Ovary (tissue), 9 donors: Measurements from ENCODE around the gene PIK3R6. TPM values are rescaled to one million over a fixed set of nuclear protein-coding genes. Genes with fewer than 3 reads are reported as not detected.
"Not testable (repeated sequence)": the region's sequence is repeated elsewhere in the genome, so short reads cannot be mapped to it uniquely, and the experiment has no call there.

Experiments used
- DNase-seq, 5 donors: peaks; one replicate each; pipeline ENCODE4 v3.0.0-alpha.2; 2019 to 2020
- H3K27ac ChIP-seq, 2 donors: fragments of 200-600 bp; one replicate each; pipeline versions ENCODE4 v1.5.1 to v1.8.0; 2019 to 2022
- H3K27me3 ChIP-seq: fragments of 200-600 bp; one replicate; pipeline ENCODE4 v1.8.0; 2022
- H3K36me3 ChIP-seq: fragments of 200-600 bp; sonication (generic); one replicate; pipeline ENCODE4 v1.5.1; 2019
- H3K4me1 ChIP-seq: one replicate; pipeline ENCODE4 v1.8.1; 2013; ENCODE audit warnings: mild to moderate bottlenecking, moderate library complexity; ENCODE audit not compliant: insufficient read depth
- H3K4me3 ChIP-seq: fragments of 200-600 bp; sonication (generic); one replicate; pipeline ENCODE4 v1.5.1; 2017
- H3K9me3 ChIP-seq, 2 donors: fragments of 200-600 bp in 1 of 2; sonication (generic) in 1 of 2; one replicate each; pipeline versions ENCODE4 v1.5.1 to v1.8.1; 2013 to 2019; ENCODE audit warnings: mild to moderate bottlenecking in 1 of 2, moderate library complexity in 1 of 2
- CTCF ChIP-seq, 3 donors: fragments of 450-650 bp in 2 of 3; fragments of 200-600 bp in 1 of 3; IDR thresholded peaks; one replicate each; pipeline versions ENCODE4 v1.5.1 to v1.8.0; 2016 to 2022; ENCODE audit warnings: antibody characterized with exemption in 3 of 3, mild to moderate bottlenecking in 1 of 3
- EP300 ChIP-seq: sonication (generic); formaldehyde crosslinking; IDR thresholded peaks from one replicate; pipeline ENCODE4 v1.6.1; 2017; ENCODE audit warnings: antibody characterized with exemption
- POLR2A ChIP-seq: fragments of 450-650 bp; IDR thresholded peaks from one replicate; pipeline ENCODE4 v1.6.1; 2017; ENCODE audit warnings: antibody characterized with exemption, mild to moderate bottlenecking, moderate library complexity
- WGBS, 3 donors: extraction: QIAGEN DNeasy Blood & Tissue Kit in 1 of 3; methylation state at CpG; one replicate each; pipeline versions ENCODE4 v1.1.5 to v1.1.7; 2013 to 2017; 5-methylcytosine and 5-hydroxymethylcytosine counted together
- intact Hi-C, 4 donors: fragments of 100-400 bp; cut with DNase I; formaldehyde crosslinking; loops; one replicate each; pipeline versions ENCODE4 v1.11.0 to v1.15.1; 2022 to 2023
- polyA plus RNA-seq, 2 donors: library from polyadenylated mRNA; stranded (reverse); fragments of 200-250 nt in 1 of 2; fragments of 350-450 nt in 1 of 2; fragmentation: Illumina TruSeq in 1 of 2; extraction: RNeasy Lipid Tissue Mini Kit (QIAGEN cat#74804) in 1 of 2; gene quantifications; one replicate each; pipeline ENCODE4 v1.2.3, GENCODE V29; 2013 to 2014
- total RNA-seq, 7 donors: library from RNA; depleted of rRNA in 2 of 7; stranded (reverse); fragments of >200 nt in 2 of 7; fragmentation: NEBNext Ultra II Directional in 3 of 7; extraction: Animal tissue kit (Norgen Biotek cat#: 25700) in 3 of 7; gene quantifications; one replicate each; pipeline versions ENCODE4 v1.1.0 to v1.2.4, GENCODE V29; 2016 to 2023
- donor health status: DM: no; HTN: no; CAD: no; lungs with moderate emphysema.
- donor health status: DM: no; HTN: no; CAD: no.
- donor health status: Bipolar disorder and iron deficiency.
- donor health status: DM: yes; HTN: yes; CAD: no.
- donor health status: DM: no; HTN: no; CAD: no.
- donor health status: DM: yes; HTN: yes; CAD: no.

Gene PIK3R6
- total and polyA plus RNA-seq, 9 donors, result 0.12 to 0.93 (median 0.23) TPM

DNA sequence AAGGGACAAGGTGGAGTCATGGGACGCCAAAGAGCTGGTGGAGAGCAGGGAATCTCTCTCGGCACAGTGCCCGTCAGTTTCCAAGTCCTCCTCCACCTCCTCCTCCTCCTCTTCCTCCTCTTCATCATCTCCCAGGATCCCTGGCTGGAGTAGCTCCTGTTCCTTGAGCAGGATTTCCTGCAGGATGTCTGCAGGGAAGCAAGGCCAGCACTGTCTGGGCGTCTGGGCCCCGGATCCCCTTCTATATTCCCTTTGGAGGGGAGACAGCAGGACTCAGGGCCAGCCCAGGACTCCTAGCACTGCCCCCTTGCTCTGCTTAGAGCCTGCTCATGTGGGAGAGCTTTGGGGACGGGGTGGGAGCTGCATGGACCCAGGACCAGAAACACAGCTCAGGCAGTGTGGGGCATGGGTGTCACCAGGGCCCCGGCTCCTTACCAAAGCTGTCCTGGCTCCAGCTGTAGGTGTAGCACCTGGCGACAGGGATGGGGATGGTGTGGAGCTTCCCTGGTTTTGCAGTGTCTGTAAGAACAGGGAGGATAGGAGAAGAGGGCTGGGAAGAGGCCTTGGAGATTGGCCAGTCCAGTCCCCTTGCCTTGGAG is 21.3 kb upstream of the PIK3R6 start:
- Histone ChIP-seq H3K4me1 (no peaks in the 10 kb centered on the region), H3K36me3 (no peaks in the 10 kb centered on the region), H3K4me3 (no peak overlapping the region), H3K27me3 (no peaks in the 10 kb centered on the region), H3K9me3 (no peaks in the 10 kb centered on the region), H3K27ac (no peak overlapping the region)
- intact Hi-C loops, result no loop called here
- WGBS, 3 donors, result 63 to 66% (median 65%) methylated on average over 8 of the region's 8 CpGs
- TF ChIP-seq EP300, result no peak
- TF ChIP-seq POLR2A, result no peak
- no peak for TF ChIP-seq CTCF (IDR thresholded peaks at IDR 0.05)
- no peak for DNase-seq

DNA sequence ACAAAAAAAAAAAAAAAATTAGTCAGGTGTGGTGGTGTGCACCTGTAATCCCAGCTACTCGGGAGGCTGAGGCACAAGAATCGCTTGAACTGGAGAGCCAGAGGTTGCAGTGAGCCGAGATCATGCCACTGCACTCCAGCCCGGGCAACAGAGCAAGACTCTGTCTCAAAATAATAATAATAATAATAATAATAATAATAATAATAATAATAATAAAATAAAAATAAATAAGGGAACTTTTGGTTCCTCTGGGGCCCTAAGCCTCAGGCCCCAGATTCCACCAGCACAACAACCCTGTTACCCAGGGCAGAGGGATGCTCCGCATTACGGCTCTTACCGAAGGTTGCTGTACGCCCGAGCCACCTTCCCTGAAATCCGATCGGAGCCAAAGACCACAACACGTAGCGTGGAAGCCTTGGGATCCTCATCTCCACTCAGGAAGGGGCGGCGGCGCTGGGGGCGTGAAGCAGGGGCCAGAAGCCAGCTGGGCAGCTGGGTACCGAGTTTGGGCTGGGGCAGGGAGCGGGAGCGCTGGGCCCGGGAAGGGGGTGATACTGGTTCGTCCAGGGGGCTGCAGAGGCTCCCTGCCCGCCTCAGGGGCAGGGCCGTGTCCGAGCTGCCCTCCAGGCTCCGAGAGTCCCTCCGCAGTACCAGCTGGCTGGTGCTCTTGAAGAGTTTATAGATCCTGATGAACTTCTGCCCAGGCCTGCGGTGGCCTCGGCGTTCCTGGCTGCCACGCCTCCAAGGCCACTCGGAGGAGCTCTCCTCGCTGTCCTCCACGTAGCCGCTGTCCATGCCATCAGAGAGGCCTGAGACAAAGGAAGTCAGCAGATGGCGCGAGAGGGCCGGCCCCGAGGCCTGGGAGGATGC is 20.6 kb upstream of the PIK3R6 start:
- TF ChIP-seq EP300 (no peak), POLR2A (no peak), CTCF (IDR thresholded peaks at IDR 0.05) (no peak)
- Histone ChIP-seq H3K4me1 (no peaks in the 10 kb centered on the region), H3K27ac (no peak overlapping the region), H3K4me3 (no peak overlapping the region), H3K9me3 (no peaks in the 10 kb centered on the region), H3K27me3 (no peaks in the 10 kb centered on the region), H3K36me3 (no peaks in the 10 kb centered on the region)
- WGBS, 3 donors, result 63 to 68% (median 64%) methylated on average over 34 to 39 of the region's 39 CpGs
- DNase-seq, result peak in 2 of 5 donors; percentile 22 to 44
- intact Hi-C loops, result no loop called here

DNA sequence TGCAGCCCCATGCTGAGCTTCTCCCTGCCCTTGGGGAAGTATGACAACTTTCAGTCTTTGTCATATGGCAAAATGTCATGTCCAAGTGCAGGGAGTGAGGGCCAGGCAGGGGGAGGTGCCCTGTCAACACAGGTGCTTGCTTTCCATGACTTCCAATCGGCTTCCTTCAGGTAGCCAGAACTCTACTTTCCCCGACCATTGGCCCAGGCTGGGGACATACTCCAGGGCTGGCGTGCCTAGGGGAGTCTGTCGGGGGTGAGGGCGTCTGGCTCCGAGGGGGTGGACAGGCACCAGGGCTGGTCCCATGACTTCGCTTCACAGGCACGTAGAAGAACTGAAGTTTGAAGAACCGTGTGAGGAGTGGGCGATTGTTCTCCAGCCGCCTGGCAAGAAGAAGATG is 19.8 kb upstream of the PIK3R6 start:
- TF ChIP-seq CTCF (IDR thresholded peaks at IDR 0.05), result no peak
- TF ChIP-seq EP300, result no peak
- TF ChIP-seq POLR2A, result no peak
- Histone ChIP-seq H3K4me3 (no peak overlapping the region), H3K27me3 (no peaks in the 10 kb centered on the region), H3K36me3 (no peaks in the 10 kb centered on the region), H3K4me1 (no peaks in the 10 kb centered on the region), H3K27ac (no peak overlapping the region), H3K9me3 (no peaks in the 10 kb centered on the region)
- intact Hi-C loops, result no loop called here
- WGBS, 3 donors, result 95 to 98% (median 97%) methylated on average over 11 of the region's 11 CpGs
- no peak for DNase-seq

- 73 to 86% (median 82%) methylated on average over 23 of the region's 23 CpGs for WGBS, 3 donors
- no peaks in the 10 kb centered on the region for H3K27me3 ChIP-seq
- no peak for TF ChIP-seq CTCF (IDR thresholded peaks at IDR 0.05)
- no peak for TF ChIP-seq EP300
- no peak for TF ChIP-seq POLR2A
- no peaks in the 10 kb centered on the region for H3K36me3 ChIP-seq
- DNase-seq, result no peak
- intact Hi-C loops, result no loop called here
- H3K4me3 ChIP-seq, result no peak overlapping the region
- no peak overlapping the region for H3K27ac ChIP-seq
- H3K4me1 ChIP-seq, result no peaks in the 10 kb centered on the region
- H3K9me3 ChIP-seq, result no peaks in the 10 kb centered on the region
Observed at GRCh38 chr17:8885967-8886684, 18.7 kb upstream of the PIK3R6 start.

DNA sequence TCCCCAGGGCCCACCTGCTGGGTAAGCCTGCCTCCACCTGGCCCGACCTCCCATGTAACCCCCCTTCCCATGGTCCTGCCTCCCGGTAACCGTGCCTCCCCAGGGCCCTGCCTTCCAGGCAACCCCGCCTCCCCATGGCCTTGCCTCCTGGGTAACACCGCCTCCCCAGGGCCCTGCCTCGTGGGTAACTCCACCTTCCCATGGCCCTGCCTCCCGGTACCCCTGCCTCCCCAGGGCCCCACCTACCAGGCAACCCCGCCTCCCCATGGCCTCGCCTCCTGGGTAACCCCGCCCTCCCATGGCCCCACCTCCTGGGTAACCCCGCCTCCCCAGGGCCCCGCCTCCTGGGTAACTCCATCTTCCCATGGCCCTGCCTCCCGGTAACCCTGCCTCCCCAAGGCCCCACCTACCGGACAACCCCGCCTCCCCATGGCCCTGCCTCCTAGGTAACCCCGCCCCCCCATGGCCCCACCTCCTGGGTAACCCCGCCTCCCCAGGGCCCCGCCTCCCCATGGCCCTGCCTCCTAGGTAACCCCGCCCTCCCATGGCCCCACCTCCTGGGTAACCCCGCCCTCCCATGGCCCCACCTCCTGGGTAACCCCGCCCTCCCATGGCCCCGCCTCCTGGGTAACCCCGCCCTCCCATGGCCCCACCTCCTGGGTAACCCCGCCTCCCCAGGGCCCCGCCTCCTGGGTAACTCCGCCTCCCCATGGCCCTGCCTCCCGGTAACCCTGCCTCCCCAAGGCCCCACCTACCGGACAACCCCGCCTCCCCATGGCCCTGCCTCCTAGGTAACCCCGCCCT is 17.9 kb upstream of the PIK3R6 start:
- H3K36me3 ChIP-seq, DNase-seq, H3K4me3 ChIP-seq, H3K9me3 ChIP-seq, H3K27me3 ChIP-seq, intact Hi-C loops, H3K4me1 ChIP-seq, H3K27ac ChIP-seq: not testable (repeated sequence)
- 51 to 84% (median 78%) methylated on average over 20 to 30 of the region's 30 CpGs for WGBS, 3 donors
